ENCODE data around the gene SMURF2. TPM values are rescaled to one million over a fixed set of nuclear protein-coding genes. Genes with fewer than 3 reads are reported as not detected.

Gene SMURF2
- total and polyA plus RNA-seq, 9 of the 15 experiments (the other 6 are each of a cell fraction or from before 2014, with no cell fraction given): 3.8 to 22.0 (median 14.8) TPM

- TF ChIP-seq, protein P1, sequence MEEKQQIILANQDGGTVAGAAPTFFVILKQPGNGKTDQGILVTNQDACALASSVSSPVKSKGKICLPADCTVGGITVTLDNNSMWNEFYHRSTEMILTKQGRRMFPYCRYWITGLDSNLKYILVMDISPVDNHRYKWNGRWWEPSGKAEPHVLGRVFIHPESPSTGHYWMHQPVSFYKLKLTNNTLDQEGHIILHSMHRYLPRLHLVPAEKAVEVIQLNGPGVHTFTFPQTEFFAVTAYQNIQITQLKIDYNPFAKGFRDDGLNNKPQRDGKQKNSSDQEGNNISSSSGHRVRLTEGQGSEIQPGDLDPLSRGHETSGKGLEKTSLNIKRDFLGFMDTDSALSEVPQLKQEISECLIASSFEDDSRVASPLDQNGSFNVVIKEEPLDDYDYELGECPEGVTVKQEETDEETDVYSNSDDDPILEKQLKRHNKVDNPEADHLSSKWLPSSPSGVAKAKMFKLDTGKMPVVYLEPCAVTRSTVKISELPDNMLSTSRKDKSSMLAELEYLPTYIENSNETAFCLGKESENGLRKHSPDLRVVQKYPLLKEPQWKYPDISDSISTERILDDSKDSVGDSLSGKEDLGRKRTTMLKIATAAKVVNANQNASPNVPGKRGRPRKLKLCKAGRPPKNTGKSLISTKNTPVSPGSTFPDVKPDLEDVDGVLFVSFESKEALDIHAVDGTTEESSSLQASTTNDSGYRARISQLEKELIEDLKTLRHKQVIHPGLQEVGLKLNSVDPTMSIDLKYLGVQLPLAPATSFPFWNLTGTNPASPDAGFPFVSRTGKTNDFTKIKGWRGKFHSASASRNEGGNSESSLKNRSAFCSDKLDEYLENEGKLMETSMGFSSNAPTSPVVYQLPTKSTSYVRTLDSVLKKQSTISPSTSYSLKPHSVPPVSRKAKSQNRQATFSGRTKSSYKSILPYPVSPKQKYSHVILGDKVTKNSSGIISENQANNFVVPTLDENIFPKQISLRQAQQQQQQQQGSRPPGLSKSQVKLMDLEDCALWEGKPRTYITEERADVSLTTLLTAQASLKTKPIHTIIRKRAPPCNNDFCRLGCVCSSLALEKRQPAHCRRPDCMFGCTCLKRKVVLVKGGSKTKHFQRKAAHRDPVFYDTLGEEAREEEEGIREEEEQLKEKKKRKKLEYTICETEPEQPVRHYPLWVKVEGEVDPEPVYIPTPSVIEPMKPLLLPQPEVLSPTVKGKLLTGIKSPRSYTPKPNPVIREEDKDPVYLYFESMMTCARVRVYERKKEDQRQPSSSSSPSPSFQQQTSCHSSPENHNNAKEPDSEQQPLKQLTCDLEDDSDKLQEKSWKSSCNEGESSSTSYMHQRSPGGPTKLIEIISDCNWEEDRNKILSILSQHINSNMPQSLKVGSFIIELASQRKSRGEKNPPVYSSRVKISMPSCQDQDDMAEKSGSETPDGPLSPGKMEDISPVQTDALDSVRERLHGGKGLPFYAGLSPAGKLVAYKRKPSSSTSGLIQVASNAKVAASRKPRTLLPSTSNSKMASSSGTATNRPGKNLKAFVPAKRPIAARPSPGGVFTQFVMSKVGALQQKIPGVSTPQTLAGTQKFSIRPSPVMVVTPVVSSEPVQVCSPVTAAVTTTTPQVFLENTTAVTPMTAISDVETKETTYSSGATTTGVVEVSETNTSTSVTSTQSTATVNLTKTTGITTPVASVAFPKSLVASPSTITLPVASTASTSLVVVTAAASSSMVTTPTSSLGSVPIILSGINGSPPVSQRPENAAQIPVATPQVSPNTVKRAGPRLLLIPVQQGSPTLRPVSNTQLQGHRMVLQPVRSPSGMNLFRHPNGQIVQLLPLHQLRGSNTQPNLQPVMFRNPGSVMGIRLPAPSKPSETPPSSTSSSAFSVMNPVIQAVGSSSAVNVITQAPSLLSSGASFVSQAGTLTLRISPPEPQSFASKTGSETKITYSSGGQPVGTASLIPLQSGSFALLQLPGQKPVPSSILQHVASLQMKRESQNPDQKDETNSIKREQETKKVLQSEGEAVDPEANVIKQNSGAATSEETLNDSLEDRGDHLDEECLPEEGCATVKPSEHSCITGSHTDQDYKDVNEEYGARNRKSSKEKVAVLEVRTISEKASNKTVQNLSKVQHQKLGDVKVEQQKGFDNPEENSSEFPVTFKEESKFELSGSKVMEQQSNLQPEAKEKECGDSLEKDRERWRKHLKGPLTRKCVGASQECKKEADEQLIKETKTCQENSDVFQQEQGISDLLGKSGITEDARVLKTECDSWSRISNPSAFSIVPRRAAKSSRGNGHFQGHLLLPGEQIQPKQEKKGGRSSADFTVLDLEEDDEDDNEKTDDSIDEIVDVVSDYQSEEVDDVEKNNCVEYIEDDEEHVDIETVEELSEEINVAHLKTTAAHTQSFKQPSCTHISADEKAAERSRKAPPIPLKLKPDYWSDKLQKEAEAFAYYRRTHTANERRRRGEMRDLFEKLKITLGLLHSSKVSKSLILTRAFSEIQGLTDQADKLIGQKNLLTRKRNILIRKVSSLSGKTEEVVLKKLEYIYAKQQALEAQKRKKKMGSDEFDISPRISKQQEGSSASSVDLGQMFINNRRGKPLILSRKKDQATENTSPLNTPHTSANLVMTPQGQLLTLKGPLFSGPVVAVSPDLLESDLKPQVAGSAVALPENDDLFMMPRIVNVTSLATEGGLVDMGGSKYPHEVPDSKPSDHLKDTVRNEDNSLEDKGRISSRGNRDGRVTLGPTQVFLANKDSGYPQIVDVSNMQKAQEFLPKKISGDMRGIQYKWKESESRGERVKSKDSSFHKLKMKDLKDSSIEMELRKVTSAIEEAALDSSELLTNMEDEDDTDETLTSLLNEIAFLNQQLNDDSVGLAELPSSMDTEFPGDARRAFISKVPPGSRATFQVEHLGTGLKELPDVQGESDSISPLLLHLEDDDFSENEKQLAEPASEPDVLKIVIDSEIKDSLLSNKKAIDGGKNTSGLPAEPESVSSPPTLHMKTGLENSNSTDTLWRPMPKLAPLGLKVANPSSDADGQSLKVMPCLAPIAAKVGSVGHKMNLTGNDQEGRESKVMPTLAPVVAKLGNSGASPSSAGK (IDR thresholded peaks at IDR 0.05): peak; percentile 68
- TF ChIP-seq MIER1 (IDR thresholded peaks at IDR 0.05; ENCODE audit: low read depth): no peak
- TF ChIP-seq ZFPM2 (CRISPR knock-in tag; IDR thresholded peaks at IDR 0.05): no peak
- no peak for TF ChIP-seq GMEB1 (CRISPR knock-in tag; IDR thresholded peaks at IDR 0.05)
- TF ChIP-seq C11orf30 (IDR thresholded peaks at IDR 0.05; ENCODE audit: low read depth): no peak
- TF ChIP-seq NCOA6 (IDR thresholded peaks at IDR 0.05): no peak
- no peak for TF ChIP-seq ZMIZ1 (IDR thresholded peaks at IDR 0.05; ENCODE audit: low read depth in 2 of 2, low read length in 2 of 2)
- peak; percentile 85 for TF ChIP-seq ZFX (CRISPR knock-in tag; IDR thresholded peaks at IDR 0.05)
- TF ChIP-seq CXXC5 (CRISPR knock-in tag; IDR thresholded peaks at IDR 0.05): peak; percentile 84
- no peak for TF ChIP-seq THRAP3 (IDR thresholded peaks at IDR 0.05; ENCODE audit: borderline replicate concordance)
- no peak for TF ChIP-seq NELFE (IDR thresholded peaks at IDR 0.05; ENCODE audit: insufficient read depth, insufficient read length)
Measured at GRCh38 chr17:64661976-64662773, at the start of gene SMURF2 (continued).

All from K562 (cell line).